ENCODE results near the gene POLR2H. TPM values are rescaled to one million over a fixed set of nuclear protein-coding genes. Genes with fewer than 3 reads are reported as not detected.

POLR2H gene
- total and polyA plus RNA-seq, 2 donors (not counting 1 experiment from before 2014, with no cell fraction given) = 60.4 to 106 TPM

DNA sequence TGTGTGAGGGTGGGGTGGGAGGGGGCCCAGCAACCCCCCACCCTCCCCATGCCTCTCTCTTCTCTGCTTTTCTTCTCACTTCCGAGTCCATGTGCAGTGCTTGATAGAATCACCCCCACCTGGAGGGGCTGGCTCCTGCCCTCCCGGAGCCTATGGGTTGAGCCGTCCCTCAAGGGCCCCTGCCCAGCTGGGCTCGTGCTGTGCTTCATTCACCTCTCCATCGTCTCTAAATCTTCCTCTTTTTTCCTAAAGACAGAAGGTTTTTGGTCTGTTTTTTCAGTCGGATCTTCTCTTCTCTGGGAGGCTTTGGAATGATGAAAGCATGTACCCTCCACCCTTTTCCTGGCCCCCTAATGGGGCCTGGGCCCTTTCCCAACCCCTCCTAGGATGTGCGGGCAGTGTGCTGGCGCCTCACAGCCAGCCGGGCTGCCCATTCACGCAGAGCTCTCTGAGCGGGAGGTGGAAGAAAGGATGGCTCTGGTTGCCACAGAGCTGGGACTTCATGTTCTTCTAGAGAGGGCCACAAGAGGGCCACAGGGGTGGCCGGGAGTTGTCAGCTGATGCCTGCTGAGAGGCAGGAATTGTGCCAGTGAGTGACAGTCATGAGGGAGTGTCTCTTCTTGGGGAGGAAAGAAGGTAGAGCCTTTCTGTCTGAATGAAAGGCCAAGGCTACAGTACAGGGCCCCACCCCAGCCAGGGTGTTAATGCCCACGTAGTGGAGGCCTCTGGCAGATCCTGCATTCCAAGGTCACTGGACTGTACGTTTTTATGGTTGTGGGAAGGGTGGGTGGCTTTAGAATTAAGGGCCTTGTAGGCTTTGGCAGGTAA is 16.0 kb upstream of the POLR2H start:
- Histone ChIP-seq H3K4me2 (replicated peaks; ENCODE audit: low read depth, low read length, poor library complexity, severe bottlenecking) (no peak overlapping the region), H3K4me1 (ENCODE audit: control insufficient read depth in 2 of 2, insufficient read depth in 2 of 2, low read length in 2 of 2) (no peaks in the 10 kb centered on the region), H3K27me3 (replicated peaks in 1 of 4; ENCODE audit: control extremely low read depth in 1 of 4, control insufficient read depth in 3 of 4, insufficient read depth in 4 of 4, low read length in 3 of 4) (no peaks in the 10 kb centered on the region), H3K79me2 (ENCODE audit: control insufficient read depth, insufficient read depth, low read length) (no peaks in the 10 kb centered on the region), H4K20me1 (ENCODE audit: control insufficient read depth, insufficient read depth, low read length, poor library complexity, severe bottlenecking) (no peaks in the 10 kb centered on the region), H3K9ac (ENCODE audit: low read length) (no peak overlapping the region), H3K36me3 (replicated peaks in 1 of 2; ENCODE audit: control extremely low read depth in 1 of 2, control insufficient read depth in 1 of 2, extremely low read depth in 1 of 2, insufficient read depth in 2 of 2, low read length in 1 of 2) (peaks cover 0 to 4% of the 10 kb centered on the region in 2 experiments), H2AFZ (ENCODE audit: insufficient read depth, low read depth, low read length, poor library complexity, severe bottlenecking) (no peak overlapping the region), H3K4me3 (ENCODE audit: control extremely low read depth in 1 of 5, extremely low read depth in 1 of 5, insufficient read depth in 1 of 5, low read depth in 2 of 5, low read length in 4 of 5) (no peak overlapping the region), H3K27ac (ENCODE audit: low read length in 2 of 2) (no peak overlapping the region), H3K9me3 (ENCODE audit: control extremely low read depth in 1 of 3, control insufficient read depth in 2 of 3, insufficient read depth in 1 of 3, low read length in 2 of 3) (no peaks in the 10 kb centered on the region)
- Mint-ChIP-seq H3K4me1 (no peaks in the 10 kb centered on the region), H3K9me3 (ENCODE audit: insufficient read depth) (no peaks in the 10 kb centered on the region), H3K27ac (no peak overlapping the region), H3K27me3 (no peaks in the 10 kb centered on the region), H3K4me3 (no peak overlapping the region)
- WGBS (ENCODE audit: insufficient coverage) = 80% methylated on average over 10 of the region's 14 CpGs
- ATAC-seq (ENCODE audit: low read depth) (peak; percentile 24), DNase-seq (no peak)
- ChIA-PET POLR2A (no interaction called here), CTCF (interaction anchor here (0.7 to 1.1 kb wide), 3 partner anchors 8 to 450 kb away, joined by 3 to 4 read pairs (median 3); no protein-coding TSS in a partner anchor)
- no peak for TF ChIP-seq EZH2 (IDR thresholded peaks at IDR 0.05; ENCODE audit: borderline replicate concordance, insufficient read depth, low read depth, low read length, poor library complexity, severe bottlenecking)
- TF ChIP-seq, protein P1, sequence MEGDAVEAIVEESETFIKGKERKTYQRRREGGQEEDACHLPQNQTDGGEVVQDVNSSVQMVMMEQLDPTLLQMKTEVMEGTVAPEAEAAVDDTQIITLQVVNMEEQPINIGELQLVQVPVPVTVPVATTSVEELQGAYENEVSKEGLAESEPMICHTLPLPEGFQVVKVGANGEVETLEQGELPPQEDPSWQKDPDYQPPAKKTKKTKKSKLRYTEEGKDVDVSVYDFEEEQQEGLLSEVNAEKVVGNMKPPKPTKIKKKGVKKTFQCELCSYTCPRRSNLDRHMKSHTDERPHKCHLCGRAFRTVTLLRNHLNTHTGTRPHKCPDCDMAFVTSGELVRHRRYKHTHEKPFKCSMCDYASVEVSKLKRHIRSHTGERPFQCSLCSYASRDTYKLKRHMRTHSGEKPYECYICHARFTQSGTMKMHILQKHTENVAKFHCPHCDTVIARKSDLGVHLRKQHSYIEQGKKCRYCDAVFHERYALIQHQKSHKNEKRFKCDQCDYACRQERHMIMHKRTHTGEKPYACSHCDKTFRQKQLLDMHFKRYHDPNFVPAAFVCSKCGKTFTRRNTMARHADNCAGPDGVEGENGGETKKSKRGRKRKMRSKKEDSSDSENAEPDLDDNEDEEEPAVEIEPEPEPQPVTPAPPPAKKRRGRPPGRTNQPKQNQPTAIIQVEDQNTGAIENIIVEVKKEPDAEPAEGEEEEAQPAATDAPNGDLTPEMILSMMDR (IDR thresholded peaks at IDR 0.05) = no peak
- intact Hi-C loops (cut with micrococcal nuclease) = no loop called here

DNA sequence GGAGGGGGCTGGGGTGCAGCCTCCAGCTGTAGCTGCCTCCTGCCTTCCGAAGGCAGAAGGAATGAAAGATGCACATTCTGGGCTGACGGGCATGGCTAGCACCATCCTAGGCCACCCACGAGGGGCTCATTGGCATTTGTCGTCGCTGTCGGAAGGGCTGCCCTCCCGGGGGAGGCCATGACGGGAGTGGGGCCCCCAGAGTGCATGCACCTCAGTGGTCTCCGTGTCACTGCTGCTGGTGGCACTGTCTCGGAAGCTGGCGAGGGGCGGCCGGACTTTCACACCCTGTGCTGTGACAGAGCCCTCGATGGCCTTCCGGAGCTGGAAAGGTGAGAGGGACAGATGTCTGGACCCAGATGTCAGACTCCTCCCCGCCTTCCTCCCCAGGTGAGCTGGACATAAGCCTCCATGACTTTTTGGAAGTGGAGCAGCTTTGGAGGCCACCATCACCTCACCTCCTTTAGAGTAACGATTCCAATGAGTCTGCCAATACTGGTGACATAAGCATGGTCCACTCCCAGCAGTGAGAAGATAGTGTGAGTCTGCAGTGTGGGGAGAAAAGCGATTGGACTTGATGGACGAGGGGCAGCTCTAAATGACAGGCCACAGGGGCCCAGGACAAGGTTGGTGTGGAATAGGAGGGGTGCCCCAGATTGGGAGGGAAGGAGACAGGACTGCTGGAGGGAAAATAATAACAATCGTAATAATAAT is 14.9 kb upstream of the POLR2H start:
- Histone ChIP-seq H4K20me1 (ENCODE audit: control insufficient read depth, insufficient read depth, low read length, poor library complexity, severe bottlenecking) (no peaks in the 10 kb centered on the region), H3K4me2 (replicated peaks; ENCODE audit: low read depth, low read length, poor library complexity, severe bottlenecking) (no peak overlapping the region), H3K27ac (ENCODE audit: low read length in 2 of 2) (no peak overlapping the region), H3K9ac (ENCODE audit: low read length) (no peak overlapping the region), H3K36me3 (replicated peaks in 1 of 2; ENCODE audit: control extremely low read depth in 1 of 2, control insufficient read depth in 1 of 2, extremely low read depth in 1 of 2, insufficient read depth in 2 of 2, low read length in 1 of 2) (peaks cover 0 to 4% of the 10 kb centered on the region in 2 experiments), H3K9me3 (ENCODE audit: control extremely low read depth in 1 of 3, control insufficient read depth in 2 of 3, insufficient read depth in 1 of 3, low read length in 2 of 3) (no peaks in the 10 kb centered on the region), H3K27me3 (replicated peaks in 1 of 4; ENCODE audit: control extremely low read depth in 1 of 4, control insufficient read depth in 3 of 4, insufficient read depth in 4 of 4, low read length in 3 of 4) (no peaks in the 10 kb centered on the region), H3K4me3 (ENCODE audit: control extremely low read depth in 1 of 5, extremely low read depth in 1 of 5, insufficient read depth in 1 of 5, low read depth in 2 of 5, low read length in 4 of 5) (no peak overlapping the region), H2AFZ (ENCODE audit: insufficient read depth, low read depth, low read length, poor library complexity, severe bottlenecking) (no peak overlapping the region), H3K4me1 (ENCODE audit: control insufficient read depth in 2 of 2, insufficient read depth in 2 of 2, low read length in 2 of 2) (no peaks in the 10 kb centered on the region), H3K79me2 (ENCODE audit: control insufficient read depth, insufficient read depth, low read length) (no peaks in the 10 kb centered on the region)
- CTCF ChIA-PET = no interaction called here
- Mint-ChIP-seq H3K27ac (no peak overlapping the region), H3K4me3 (no peak overlapping the region), H3K9me3 (ENCODE audit: insufficient read depth) (no peaks in the 10 kb centered on the region), H3K4me1 (no peaks in the 10 kb centered on the region), H3K27me3 (no peaks in the 10 kb centered on the region)
- ATAC-seq (ENCODE audit: low read depth) (no peak), DNase-seq (no peak)
- TF ChIP-seq, protein P1 (IDR thresholded peaks at IDR 0.05) = no peak
- TF ChIP-seq EZH2 (IDR thresholded peaks at IDR 0.05; ENCODE audit: borderline replicate concordance, insufficient read depth, low read depth, low read length, poor library complexity, severe bottlenecking) = no peak
- POLR2A ChIA-PET = no interaction called here
- WGBS (ENCODE audit: insufficient coverage) = 98% methylated on average over 18 of the region's 20 CpGs
- intact Hi-C loops (cut with micrococcal nuclease) = no loop called here
